Adrenal gland (tissue), 5 donors: ENCODE data around the gene CEP128.

ENCODE experiments used
- CTCF ChIP-seq, 6 experiments: fragments of 450-650 bp in 4 of 6; fragments of 200-600 bp in 2 of 6; sonication (generic) in 1 of 6; IDR thresholded peaks; 1 replicate in 5 of 6; 2 replicates in 1 of 6; pipeline versions ENCODE4 v1.5.1 to v1.8.0; 2016 to 2021; ENCODE audit warnings: antibody characterized with exemption in 6 of 6, mild to moderate bottlenecking in 2 of 6, moderate library complexity in 1 of 6
- POLR2A ChIP-seq, 2 donors: fragments of 450-650 bp; IDR thresholded peaks; one replicate each; pipeline ENCODE4 v1.6.1; 2017; ENCODE audit warnings: antibody characterized with exemption in 2 of 2, mild to moderate bottlenecking in 2 of 2, moderate library complexity in 1 of 2
- donor health status: DM: no; HTN: no; CAD: no.

- TF ChIP-seq CTCF (IDR thresholded peaks at IDR 0.05), result no peak
- TF ChIP-seq POLR2A (IDR thresholded peaks at IDR 0.05), result no peak
These were observed 10.0 kb upstream of the CEP128 start for GRCh38 chr14:80951491-80951890.
